ENCODE results near the gene MICOS13. TPM values are rescaled to one million over a fixed set of nuclear protein-coding genes. Genes with fewer than 3 reads are reported as not detected.
A peak's percentile ranks its signal among the peaks of the same experiment; 100 is the strongest.

Gene MICOS13
- total RNA-seq, 2 experiments from 2014 or later = 39.2 to 119 TPM

GRCh38 chr19:5717215-5717935, 37.1 kb upstream of the MICOS13 start:
- H3K79me2 ChIP-seq (ENCODE audit: insufficient read depth, low read depth, low read length) = peaks cover 64% of the 10 kb centered on the region
- DNase-seq (ENCODE audit: low spot score) = no peak
- TF ChIP-seq CTCF (conservative IDR thresholded peaks at IDR 0.05; ENCODE audit: low read length) = no peak
- TF ChIP-seq EZH2phosphoT487 (IDR thresholded peaks at IDR 0.05; ENCODE audit: borderline replicate concordance, low read depth, low read length) = no peak
- H4K20me1 ChIP-seq (ENCODE audit: insufficient read depth, low read length) = 0 out of 2 replicates have a peak, but pooled peaks cover 8% of the 10 kb centered on the region
- POLR2A ChIA-PET = interaction anchor here (0.5 to 2.7 kb wide), 5 partner anchors 31 to 830 kb away, joined by 3 to 8 read pairs (median 3); partner anchors contain the start of genes SAFB and SAFB2
- peak overlapping the region; percentile 98 for H3K4me3 ChIP-seq (ENCODE audit: low read depth, low read length, poor library complexity, severe bottlenecking)
- peaks cover 65% of the 10 kb centered on the region for H3K36me3 ChIP-seq (ENCODE audit: insufficient read depth, low read length)
- intact Hi-C loops (cut with micrococcal nuclease; ENCODE audit: unreplicated experiment) = no loop called here
- peak overlapping the region; percentile 85 for H3K27ac ChIP-seq (ENCODE audit: low read depth, low read length, poor library complexity, severe bottlenecking)
- H2AFZ ChIP-seq (ENCODE audit: low read length) = no peak overlapping the region
- no TSS peak for BruUV-seq (replicated peaks)
- peaks cover 26% of the 10 kb centered on the region for H3K4me1 ChIP-seq (ENCODE audit: insufficient read depth, low read length, poor library complexity, severe bottlenecking)
- no peaks in the 10 kb centered on the region for H3K9me2 ChIP-seq (ENCODE audit: insufficient read depth, low read length)
- CTCF ChIA-PET (ENCODE audit: unreplicated experiment) = no interaction called here
- peak overlapping the region; percentile 82 for H3K4me2 ChIP-seq (ENCODE audit: low read length)
- H3K9me3 ChIP-seq (ENCODE audit: low read length) = no peaks in the 10 kb centered on the region

GRCh38 chr19:5714816-5715215, 34.5 kb upstream of the MICOS13 start:
- no TSS peak for BruUV-seq (replicated peaks)
- no peak overlapping the region for H2AFZ ChIP-seq (ENCODE audit: low read length)
- TF ChIP-seq EZH2phosphoT487 (IDR thresholded peaks at IDR 0.05; ENCODE audit: borderline replicate concordance, low read depth, low read length) (no peak), CTCF (conservative IDR thresholded peaks at IDR 0.05; ENCODE audit: low read length) (no peak)
- H3K9me3 ChIP-seq (ENCODE audit: low read length) = no peaks in the 10 kb centered on the region
- peaks cover 91% of the 10 kb centered on the region for H3K36me3 ChIP-seq (ENCODE audit: insufficient read depth, low read length)
- CTCF ChIA-PET (ENCODE audit: unreplicated experiment) = no interaction called here
- H3K9me2 ChIP-seq (ENCODE audit: insufficient read depth, low read length) = no peaks in the 10 kb centered on the region
- no peak for DNase-seq (ENCODE audit: low spot score)
- H3K27ac ChIP-seq (ENCODE audit: low read depth, low read length, poor library complexity, severe bottlenecking) = no peak overlapping the region
- intact Hi-C loops (cut with micrococcal nuclease; ENCODE audit: unreplicated experiment) = no loop called here
- no peak overlapping the region for H3K4me2 ChIP-seq (ENCODE audit: low read length)
- POLR2A ChIA-PET = no interaction called here
- peaks cover 18% of the 10 kb centered on the region for H3K4me1 ChIP-seq (ENCODE audit: insufficient read depth, low read length, poor library complexity, severe bottlenecking)
- no peak overlapping the region for H3K4me3 ChIP-seq (ENCODE audit: low read depth, low read length, poor library complexity, severe bottlenecking)
- peaks cover 63% of the 10 kb centered on the region for H3K79me2 ChIP-seq (ENCODE audit: insufficient read depth, low read depth, low read length)
- H4K20me1 ChIP-seq (ENCODE audit: insufficient read depth, low read length) = 0 out of 2 replicates have a peak, but pooled peaks cover 8% of the 10 kb centered on the region

- H3K9me3 ChIP-seq (ENCODE audit: low read length) = no peaks in the 10 kb centered on the region
- CTCF ChIA-PET (ENCODE audit: unreplicated experiment) = no interaction called here
- H2AFZ ChIP-seq (ENCODE audit: low read length) = no peak overlapping the region
- H3K4me2 ChIP-seq (ENCODE audit: low read length) = no peak overlapping the region
- no TSS peak for BruUV-seq (replicated peaks)
- no peaks in the 10 kb centered on the region for H3K9me2 ChIP-seq (ENCODE audit: insufficient read depth, low read length)
- no peak overlapping the region for H3K27ac ChIP-seq (ENCODE audit: low read depth, low read length, poor library complexity, severe bottlenecking)
- peaks cover 12% of the 10 kb centered on the region for H3K4me1 ChIP-seq (ENCODE audit: insufficient read depth, low read length, poor library complexity, severe bottlenecking)
- no peak for DNase-seq (ENCODE audit: low spot score)
- H4K20me1 ChIP-seq (ENCODE audit: insufficient read depth, low read length) = no peaks in the 10 kb centered on the region
- POLR2A ChIA-PET = no interaction called here
- peaks cover 47% of the 10 kb centered on the region for H3K79me2 ChIP-seq (ENCODE audit: insufficient read depth, low read depth, low read length)
- H3K4me3 ChIP-seq (ENCODE audit: low read depth, low read length, poor library complexity, severe bottlenecking) = no peak overlapping the region
- intact Hi-C loops (cut with micrococcal nuclease; ENCODE audit: unreplicated experiment) = no loop called here
- H3K36me3 ChIP-seq (ENCODE audit: insufficient read depth, low read length) = peaks cover 91% of the 10 kb centered on the region
- TF ChIP-seq EZH2phosphoT487 (IDR thresholded peaks at IDR 0.05; ENCODE audit: borderline replicate concordance, low read depth, low read length) (no peak), CTCF (conservative IDR thresholded peaks at IDR 0.05; ENCODE audit: low read length) (no peak)
These were observed 32.9 kb upstream of the MICOS13 start for GRCh38 chr19:5713228-5713627.
